Panc1 (cell line): ENCODE results near the gene ELAPOR1. TPM values are rescaled to one million over a fixed set of nuclear protein-coding genes. Genes with fewer than 3 reads are reported as not detected.

Source experiments
- ATAC-seq: fragments of 200-7000 bp; cut with Tn5 transposase; 2 replicates; pipeline ENCODE4 v1.9.1; 2020; ENCODE audit warnings: mild to moderate bottlenecking, moderate library complexity
- BruUV-seq: library from RNA; stranded (reverse); fragments of 400-500 nt; replicated peaks from 2 replicates; lab custom pipeline; 2021; lab: Mats Ljungman, UMichigan
- CTCF ChIA-PET: fragments of 300-600 bp; sonication (Branson Sonifier 250); formaldehyde crosslinking; loops from one replicate; lab custom pipeline; 2022; ENCODE audit warnings: antibody characterized with exemption; lab: Charles Lee
- POLR2A ChIA-PET: fragments of 300-600 bp; sonication (Branson Sonifier 250); formaldehyde crosslinking; loops from one replicate; lab custom pipeline; 2022; ENCODE audit warnings: antibody characterized with exemption; lab: Charles Lee
- DNase-seq: peaks from one replicate; pipeline ENCODE4 v3.0.0-alpha.2; 2010; ENCODE audit warnings: low read depth, low spot score
- H3K27ac ChIP-seq: 2 replicates; pipeline ENCODE4 v1.5.1; 2011; ENCODE audit warnings: mild to moderate bottlenecking, low read length, inconsistent platforms
- H3K27me3 ChIP-seq: fragments of 200-500 bp; sonication (Bioruptor generic); 2 replicates; pipeline ENCODE4 v1.6.0; 2014; ENCODE audit warnings: low read length, inconsistent platforms; ENCODE audit not compliant: control insufficient read depth, insufficient read depth
- H3K36me3 ChIP-seq: fragments of 200-500 bp; sonication (Bioruptor generic); 2 replicates; pipeline ENCODE4 v1.5.1; 2014; ENCODE audit warnings: inconsistent platforms, mild to moderate bottlenecking, low read length, moderate library complexity; ENCODE audit not compliant: control insufficient read depth, insufficient read depth
- H3K4me1 ChIP-seq: 2 replicates; pipeline ENCODE4 v1.5.1; 2011; ENCODE audit warnings: inconsistent platforms, mild to moderate bottlenecking, low read length, moderate library complexity; ENCODE audit not compliant: control insufficient read depth, insufficient read depth
- H3K4me3 ChIP-seq, 2 experiments: 2 replicates each; pipeline ENCODE4 v1.5.1; 2011 to 2012; ENCODE audit warnings: low read depth in 2 of 2, low read length in 2 of 2, mild to moderate bottlenecking in 2 of 2, inconsistent platforms in 1 of 2, moderate library complexity in 1 of 2
- H3K9me3 ChIP-seq: fragments of 200-500 bp; sonication (Bioruptor generic); 2 replicates; pipeline ENCODE4 v1.5.1; 2014; ENCODE audit warnings: low read depth, mild to moderate bottlenecking, inconsistent platforms, low read length, moderate library complexity; ENCODE audit not compliant: control insufficient read depth, insufficient read depth
- POLR2AphosphoS5 ChIP-seq: IDR thresholded peaks from 2 replicates; pipeline ENCODE4 v1.6.1; 2012; ENCODE audit warnings: mild to moderate bottlenecking, low read depth, low read length, moderate library complexity
- REST ChIP-seq, 2 experiments: IDR thresholded peaks; 2 replicates each; pipeline ENCODE4 v1.6.1; 2011 to 2012; ENCODE audit warnings: low read depth in 2 of 2, control low read depth in 1 of 2, low read length in 1 of 2, mild to moderate bottlenecking in 1 of 2, moderate library complexity in 1 of 2; ENCODE audit not compliant: insufficient read depth in 1 of 2
- SIN3A ChIP-seq: IDR thresholded peaks from 2 replicates; pipeline ENCODE4 v1.6.1; 2012; ENCODE audit warnings: low read depth, mild to moderate bottlenecking, low read length, moderate library complexity, borderline replicate concordance; ENCODE audit not compliant: insufficient read depth
- TCF7L2 ChIP-seq: IDR thresholded peaks from 2 replicates; pipeline ENCODE4 v1.6.1; 2011; ENCODE audit warnings: mild to moderate bottlenecking, low read depth, low read length, inconsistent platforms
- in situ Hi-C: cut with HindIII; loops from 2 replicates; pipeline ENCODE4 v1.10.0; 2016; ENCODE audit warnings: low sequenced_read_pairs, low pct_unique_long_range_greater_than_20kb
- intact Hi-C: fragments of 100-400 bp; cut with micrococcal nuclease; formaldehyde crosslinking; loops from one replicate; pipeline ENCODE4 v1.10.0; 2022; ENCODE audit not compliant: unreplicated experiment
- total RNA-seq: library from RNA; stranded (reverse); gene quantifications from one replicate; pipeline ENCODE4 v1.2.1, GENCODE V29; 2021; ENCODE audit not compliant: unreplicated experiment
- TF ChIP-seq, protein P1 (sequence below): fragments of 450-650 bp; IDR thresholded peaks from 2 replicates; pipeline ENCODE4 v1.5.1; 2017; ENCODE audit warnings: mild to moderate bottlenecking

Gene ELAPOR1
- total RNA-seq, 1 experiment from 2014 or later = 0.28 TPM

DNA sequence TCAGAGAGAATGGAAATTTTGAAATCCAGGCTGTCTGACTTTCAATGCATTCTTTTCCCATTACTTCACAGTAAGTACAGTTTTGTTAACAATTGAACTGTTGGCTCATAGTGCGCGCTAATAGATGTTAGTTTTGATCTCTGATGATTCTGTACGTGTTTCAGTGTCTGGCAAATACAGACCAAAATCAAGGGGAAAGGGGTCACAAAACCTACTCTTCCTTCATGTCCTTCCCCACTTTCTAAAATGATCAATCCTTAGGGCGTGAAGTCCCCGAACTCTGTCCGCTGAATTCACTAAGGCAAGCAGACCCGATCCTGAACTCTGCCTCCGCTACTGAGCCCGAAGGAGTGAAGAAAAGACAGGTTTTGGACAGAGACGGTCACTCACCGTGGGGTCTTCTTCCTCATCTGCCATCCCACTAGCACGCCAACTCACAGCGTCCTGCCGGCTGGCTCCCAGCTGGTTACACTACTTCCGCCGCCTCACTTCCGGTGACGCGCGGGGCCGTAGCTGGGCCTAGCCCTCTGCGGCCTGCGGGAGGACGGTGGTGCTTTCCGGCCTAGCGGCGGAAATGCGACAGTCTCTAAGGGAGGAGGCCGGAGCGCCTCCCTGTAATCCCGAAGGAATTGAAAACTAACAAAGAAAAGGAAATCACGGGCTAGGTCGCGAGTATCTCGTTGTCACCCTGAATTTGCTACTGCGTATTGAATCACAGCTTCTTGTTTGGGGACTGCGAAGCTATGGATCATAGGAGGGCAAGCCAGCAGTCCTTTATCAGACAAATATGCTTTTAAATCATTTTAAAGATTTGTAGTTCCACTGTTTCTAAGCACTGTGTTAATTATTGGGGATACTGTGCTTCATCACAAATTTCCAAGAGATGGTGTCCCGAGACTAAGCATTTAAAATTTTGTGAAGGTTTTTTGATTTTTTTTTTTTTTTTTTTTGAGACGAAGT is 38.1 kb upstream of the ELAPOR1 start, which contains the start of gene TAF13:
Gene TAF13 (minus strand): TSS at position 473 of the 960 bp plus-strand sequence. CDS start 56 bp downstream, at position 417.
- DNase-seq (peak; percentile 66), ATAC-seq (peak; percentile 100)
- peak within 1 kb of the TSS; percentile 97 to 99 for H3K4me3 ChIP-seq
- no peaks in the 10 kb centered on the region for H3K27me3 ChIP-seq
- no peaks in the 10 kb centered on the region for H3K9me3 ChIP-seq
- intact Hi-C loops (no loop called here), in situ Hi-C loops (no loop called here)
- peaks cover 8% of the 10 kb centered on the region; the same call in 1 of the 2 replicates for H3K36me3 ChIP-seq
- CTCF ChIA-PET = no interaction called here
- TF ChIP-seq POLR2AphosphoS5 (peak; percentile 93), SIN3A (0 out of 2 replicates have a peak, but pooled peaks have one; percentile 82), REST (IDR thresholded peaks at IDR 0.05; ENCODE audit: insufficient read depth in 1 of 2, low read depth in 2 of 2, low read length in 1 of 2) (no peak), TCF7L2 (no peak)
- TF ChIP-seq, protein P1, sequence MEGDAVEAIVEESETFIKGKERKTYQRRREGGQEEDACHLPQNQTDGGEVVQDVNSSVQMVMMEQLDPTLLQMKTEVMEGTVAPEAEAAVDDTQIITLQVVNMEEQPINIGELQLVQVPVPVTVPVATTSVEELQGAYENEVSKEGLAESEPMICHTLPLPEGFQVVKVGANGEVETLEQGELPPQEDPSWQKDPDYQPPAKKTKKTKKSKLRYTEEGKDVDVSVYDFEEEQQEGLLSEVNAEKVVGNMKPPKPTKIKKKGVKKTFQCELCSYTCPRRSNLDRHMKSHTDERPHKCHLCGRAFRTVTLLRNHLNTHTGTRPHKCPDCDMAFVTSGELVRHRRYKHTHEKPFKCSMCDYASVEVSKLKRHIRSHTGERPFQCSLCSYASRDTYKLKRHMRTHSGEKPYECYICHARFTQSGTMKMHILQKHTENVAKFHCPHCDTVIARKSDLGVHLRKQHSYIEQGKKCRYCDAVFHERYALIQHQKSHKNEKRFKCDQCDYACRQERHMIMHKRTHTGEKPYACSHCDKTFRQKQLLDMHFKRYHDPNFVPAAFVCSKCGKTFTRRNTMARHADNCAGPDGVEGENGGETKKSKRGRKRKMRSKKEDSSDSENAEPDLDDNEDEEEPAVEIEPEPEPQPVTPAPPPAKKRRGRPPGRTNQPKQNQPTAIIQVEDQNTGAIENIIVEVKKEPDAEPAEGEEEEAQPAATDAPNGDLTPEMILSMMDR = no peak
- POLR2A ChIA-PET = interaction anchor here (0.6 to 0.7 kb wide), 3 partner anchors 24 to 323 kb away, joined by 3 read pairs; no protein-coding TSS in a partner anchor
- H3K27ac ChIP-seq = peak within 1 kb of the TSS; percentile 98
- BruUV-seq = TSS peak; percentile 95
- peaks cover 7% of the 10 kb centered on the region; the same call in 1 of the 2 replicates for H3K4me1 ChIP-seq

- no peak for DNase-seq
- H3K27me3 ChIP-seq = no peaks in the 10 kb centered on the region
- no TSS peak for BruUV-seq
- no peak overlapping the region; the same call in 1 of the 2 replicates for H3K27ac ChIP-seq
- no peak overlapping the region for H3K4me3 ChIP-seq
- TF ChIP-seq POLR2AphosphoS5 (no peak), TCF7L2 (no peak)
- ATAC-seq = no peak
- in situ Hi-C loops (no loop called here), intact Hi-C loops (no loop called here)
- peaks cover 8% of the 10 kb centered on the region; the same call in 1 of the 2 replicates for H3K36me3 ChIP-seq
- POLR2A ChIA-PET = no interaction called here
- CTCF ChIA-PET = no interaction called here
- no peaks in the 10 kb centered on the region for H3K9me3 ChIP-seq
- peaks cover 7% of the 10 kb centered on the region; the same call in 1 of the 2 replicates for H3K4me1 ChIP-seq
Observed at GRCh38 chr1:109078317-109078716, 35.6 kb upstream of the ELAPOR1 start.
